ENCODE measurements around the gene FOXB1.

- no peak for TF ChIP-seq EZH2 (IDR thresholded peaks at IDR 0.05)
- TF ChIP-seq, protein P1, sequence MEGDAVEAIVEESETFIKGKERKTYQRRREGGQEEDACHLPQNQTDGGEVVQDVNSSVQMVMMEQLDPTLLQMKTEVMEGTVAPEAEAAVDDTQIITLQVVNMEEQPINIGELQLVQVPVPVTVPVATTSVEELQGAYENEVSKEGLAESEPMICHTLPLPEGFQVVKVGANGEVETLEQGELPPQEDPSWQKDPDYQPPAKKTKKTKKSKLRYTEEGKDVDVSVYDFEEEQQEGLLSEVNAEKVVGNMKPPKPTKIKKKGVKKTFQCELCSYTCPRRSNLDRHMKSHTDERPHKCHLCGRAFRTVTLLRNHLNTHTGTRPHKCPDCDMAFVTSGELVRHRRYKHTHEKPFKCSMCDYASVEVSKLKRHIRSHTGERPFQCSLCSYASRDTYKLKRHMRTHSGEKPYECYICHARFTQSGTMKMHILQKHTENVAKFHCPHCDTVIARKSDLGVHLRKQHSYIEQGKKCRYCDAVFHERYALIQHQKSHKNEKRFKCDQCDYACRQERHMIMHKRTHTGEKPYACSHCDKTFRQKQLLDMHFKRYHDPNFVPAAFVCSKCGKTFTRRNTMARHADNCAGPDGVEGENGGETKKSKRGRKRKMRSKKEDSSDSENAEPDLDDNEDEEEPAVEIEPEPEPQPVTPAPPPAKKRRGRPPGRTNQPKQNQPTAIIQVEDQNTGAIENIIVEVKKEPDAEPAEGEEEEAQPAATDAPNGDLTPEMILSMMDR (IDR thresholded peaks at IDR 0.05), result no peak
Observed at GRCh38 chr15:60054472-60054871, 50.4 kb downstream of the FOXB1 start.

Measured in neural progenitor cell (in vitro differentiated cells).